MM.1S (cell line): ENCODE results near the gene LUZP1.

ENCODE experiments used
- CTCF ChIP-seq: fragments of 300-600 bp; sonication (generic); IDR thresholded peaks from 2 replicates; pipeline ENCODE4 v1.5.1; 2016; ENCODE audit warnings: antibody characterized with exemption, low read length, mixed read lengths
- EZH2 ChIP-seq: fragments of 300-600 bp; sonication (generic); optimal IDR thresholded peaks from 2 replicates; pipeline ENCODE3; 2017; ENCODE audit warnings: low read depth, mild to moderate bottlenecking, antibody characterized with exemption, low read length, mixed read lengths
- EZH2phosphoT487 ChIP-seq: fragments of 300-600 bp; sonication (generic); IDR thresholded peaks from 2 replicates; pipeline ENCODE4 v1.6.1; 2018; ENCODE audit warnings: antibody characterized with exemption, low read length

GRCh38 chr1:23166854-23167253 is 1.8 kb downstream of the LUZP1 start:
- no peak for TF ChIP-seq CTCF
- TF ChIP-seq EZH2 = no peak
- TF ChIP-seq EZH2phosphoT487 = no peak
